Central memory CD8-positive, alpha-beta T cell (primary cell): ENCODE data around the gene MAGI1.

Experiments
- ATAC-seq: fragments of 150-1000 bp; cut with Tn5 transposase; replicated peaks from 2 replicates; pipeline ENCODE4 v1.10.0; 2022; ENCODE audit warnings: mild to moderate bottlenecking, moderate FRiP score, moderate number of reproducible peaks; ENCODE audit not compliant: poor library complexity, severe bottlenecking; ENCODE audit errors: extremely low read depth
- DNase-seq, 2 donors: peaks; one replicate each; pipeline ENCODE4 v3.0.0; 2021; ENCODE audit warnings: low spot score in 2 of 2
- H3K27ac Mint-ChIP-seq: one replicate; pipeline ENCODE4 v1.8.0; 2022; ENCODE audit warnings: low read depth, mild to moderate bottlenecking, moderate library complexity, mixed read lengths
- H3K27me3 Mint-ChIP-seq: one replicate; pipeline ENCODE4 v1.8.0; 2022; ENCODE audit warnings: mixed read lengths
- H3K36me3 Mint-ChIP-seq: one replicate; pipeline ENCODE4 v1.8.0; 2022; ENCODE audit warnings: mild to moderate bottlenecking, moderate library complexity, mixed read lengths; ENCODE audit not compliant: insufficient read depth
- H3K4me1 Mint-ChIP-seq: one replicate; pipeline ENCODE4 v1.8.0; 2022; ENCODE audit warnings: mixed read lengths
- H3K4me3 Mint-ChIP-seq: one replicate; pipeline ENCODE4 v1.8.0; 2022; ENCODE audit warnings: mild to moderate bottlenecking, moderate library complexity, mixed read lengths
- H3K9me3 Mint-ChIP-seq: one replicate; pipeline ENCODE4 v1.8.0; 2022; ENCODE audit warnings: mixed read lengths

The MAGI1 gene

DNA sequence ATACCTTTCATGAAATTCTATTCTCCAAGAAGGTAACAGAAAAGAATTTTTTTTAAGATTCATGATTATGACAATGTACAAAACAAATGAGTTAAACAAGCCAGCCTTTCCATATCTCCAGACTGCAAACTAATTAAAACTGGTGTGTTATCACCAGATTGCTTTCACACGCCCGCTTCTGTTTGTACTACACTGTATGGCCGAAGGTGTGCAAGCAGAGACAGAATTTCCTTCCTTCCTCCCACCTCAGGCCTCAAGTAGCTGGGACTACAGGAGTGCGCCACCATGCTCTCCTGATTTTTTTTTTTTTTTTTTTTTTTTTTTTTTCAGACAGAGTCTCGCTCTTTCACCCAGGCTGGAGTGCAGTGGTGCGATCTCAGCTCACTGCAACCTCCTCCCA, 400.4 kb downstream of the MAGI1 start:
- Mint-ChIP-seq H3K4me3 (no peak overlapping the region), H3K27ac (no peak overlapping the region), H3K9me3 (peaks cover 7% of the 10 kb centered on the region), H3K27me3 (no peaks in the 10 kb centered on the region), H3K36me3 (peaks cover 3% of the 10 kb centered on the region), H3K4me1 (no peaks in the 10 kb centered on the region)
- no peak for DNase-seq
- ATAC-seq: no peak

DNA sequence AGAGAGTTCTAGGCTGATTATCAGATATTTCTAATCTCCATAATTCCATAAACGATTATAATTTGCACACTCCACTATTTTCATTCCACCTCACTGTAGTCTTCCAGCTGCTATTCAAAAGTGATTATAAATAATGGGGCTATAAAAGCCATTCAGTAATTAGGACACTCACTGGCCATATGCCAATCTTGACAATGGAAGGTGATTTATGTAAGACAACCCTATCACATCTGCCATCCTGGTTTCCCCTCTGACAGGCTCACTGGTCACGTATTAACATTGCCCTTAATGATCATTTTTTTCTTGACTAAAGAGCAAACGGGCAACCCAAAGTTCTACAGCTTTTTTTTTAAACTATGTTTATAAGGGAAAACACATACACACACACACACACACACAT, 402.4 kb downstream of the MAGI1 start:
- DNase-seq: no peak
- no peak overlapping the region for H3K27ac Mint-ChIP-seq
- ATAC-seq: no peak

DNA sequence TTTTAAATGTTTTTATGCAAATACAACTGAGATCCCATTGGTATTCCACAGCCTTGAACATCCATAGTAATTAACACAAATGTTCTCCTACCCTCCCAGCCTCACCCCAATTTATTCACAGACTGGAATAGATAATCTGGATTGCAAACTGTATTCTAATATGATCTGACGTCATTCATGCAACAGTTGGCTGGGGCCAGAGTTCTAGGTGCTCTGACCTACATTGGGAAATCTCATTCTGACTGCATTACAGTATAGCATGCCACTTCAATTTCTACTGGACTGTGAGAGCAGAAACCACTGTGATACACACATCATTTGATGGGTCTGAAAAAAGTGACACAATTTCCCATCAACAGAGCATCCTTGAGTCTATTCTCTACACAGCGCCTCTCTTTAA, 403.1 kb downstream of the MAGI1 start:
- H3K9me3 Mint-ChIP-seq: peaks cover 11% of the 10 kb centered on the region
- H3K4me3 Mint-ChIP-seq: no peak overlapping the region
- no peak overlapping the region for H3K27ac Mint-ChIP-seq
- H3K36me3 Mint-ChIP-seq: peaks cover 3% of the 10 kb centered on the region
- H3K4me1 Mint-ChIP-seq: no peaks in the 10 kb centered on the region
- H3K27me3 Mint-ChIP-seq: no peaks in the 10 kb centered on the region
- DNase-seq (no peak), ATAC-seq (no peak)

More for the DNA sequence above, 402.4 kb downstream of the MAGI1 start:
- Mint-ChIP-seq H3K36me3 (peaks cover 3% of the 10 kb centered on the region), H3K4me1 (no peaks in the 10 kb centered on the region), H3K27me3 (no peaks in the 10 kb centered on the region), H3K9me3 (peaks cover 7% of the 10 kb centered on the region), H3K4me3 (no peak overlapping the region)

DNA sequence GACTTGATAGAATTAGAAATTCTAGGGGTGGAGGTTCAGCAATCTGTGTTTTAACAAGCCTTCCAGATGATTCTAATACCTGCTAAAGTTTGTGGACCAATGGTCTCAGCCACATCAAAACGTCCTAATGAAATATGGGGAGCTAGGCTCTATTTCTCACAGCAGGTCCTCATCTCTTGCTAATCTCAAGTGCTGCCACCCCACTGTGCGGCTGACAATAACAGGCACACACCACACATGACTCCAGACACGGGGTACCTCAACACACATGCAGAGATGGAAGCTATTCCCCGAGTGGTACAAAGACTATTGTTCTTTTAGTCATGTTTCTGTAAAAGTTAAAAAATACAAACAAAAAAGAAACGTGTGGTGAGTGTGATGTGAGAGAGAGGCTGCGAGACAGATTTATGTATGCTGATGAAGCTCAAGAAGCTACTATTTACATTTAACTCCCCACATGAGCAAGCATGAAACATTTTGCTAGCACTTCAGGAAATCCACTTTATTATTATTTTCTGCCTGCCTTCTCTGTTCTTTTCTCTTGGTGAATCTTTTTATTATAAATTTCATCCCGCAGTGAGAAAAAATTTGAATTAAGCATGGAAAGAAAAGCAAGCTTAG, 405.6 kb downstream of the MAGI1 start:
- Mint-ChIP-seq H3K27me3 (no peaks in the 10 kb centered on the region), H3K27ac (no peak overlapping the region), H3K9me3 (peaks cover 6% of the 10 kb centered on the region), H3K4me3 (no peak overlapping the region), H3K4me1 (no peaks in the 10 kb centered on the region), H3K36me3 (peaks cover 3% of the 10 kb centered on the region)
- no peak for DNase-seq
- no peak for ATAC-seq

DNA sequence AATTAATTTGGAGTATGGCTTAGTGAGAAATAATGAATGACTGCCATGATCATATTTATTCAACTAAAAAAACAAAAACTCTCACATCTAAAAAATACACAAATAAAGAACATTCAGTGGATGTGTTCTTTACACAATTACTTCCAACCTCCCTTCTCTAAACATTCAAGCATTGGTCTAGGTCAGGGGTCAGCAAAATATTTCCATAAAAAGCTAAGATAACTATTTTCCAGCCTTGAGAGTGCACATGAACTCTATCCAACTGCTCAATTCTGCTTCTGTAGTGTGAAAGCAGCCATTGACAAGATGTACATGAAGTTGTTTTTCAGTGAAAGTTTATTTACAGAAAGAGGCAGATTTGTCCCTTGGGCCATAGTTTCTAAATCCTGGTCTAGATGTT, 406.3 kb downstream of the MAGI1 start:
- H3K36me3 Mint-ChIP-seq: peaks cover 3% of the 10 kb centered on the region
- ATAC-seq (no peak), DNase-seq (no peak)
- H3K4me3 Mint-ChIP-seq: no peak overlapping the region
- H3K4me1 Mint-ChIP-seq: no peaks in the 10 kb centered on the region
- H3K9me3 Mint-ChIP-seq: peaks cover 6% of the 10 kb centered on the region
- H3K27ac Mint-ChIP-seq: no peak overlapping the region
- H3K27me3 Mint-ChIP-seq: no peaks in the 10 kb centered on the region

DNA sequence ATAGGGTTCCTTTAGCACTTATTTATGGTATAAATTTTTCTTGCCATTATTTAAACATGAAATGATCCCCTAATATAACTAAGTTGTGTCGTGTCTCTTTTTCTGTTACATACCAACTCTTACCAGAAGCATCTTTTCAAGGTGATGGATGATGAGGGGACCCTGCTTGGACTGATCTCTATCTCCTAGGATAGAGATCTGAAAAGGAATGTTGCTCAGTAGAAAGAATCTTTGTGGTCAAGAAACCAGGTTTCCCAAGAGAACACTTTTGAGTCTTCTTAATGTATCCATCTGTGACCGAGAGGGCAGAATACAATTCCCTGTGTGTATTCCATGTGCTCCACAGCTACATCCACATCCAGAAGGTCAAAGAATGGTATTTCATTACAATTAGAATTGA, 409.7 kb downstream of the MAGI1 start:
- Mint-ChIP-seq H3K27ac (no peak overlapping the region), H3K36me3 (peaks cover 2% of the 10 kb centered on the region), H3K4me3 (no peak overlapping the region), H3K9me3 (peaks cover 6% of the 10 kb centered on the region), H3K27me3 (no peaks in the 10 kb centered on the region), H3K4me1 (no peaks in the 10 kb centered on the region)
- ATAC-seq (no peak), DNase-seq (no peak)

- Mint-ChIP-seq H3K36me3 (no peaks in the 10 kb centered on the region), H3K9me3 (peaks cover 6% of the 10 kb centered on the region), H3K27ac (no peak overlapping the region), H3K4me1 (no peaks in the 10 kb centered on the region), H3K27me3 (no peaks in the 10 kb centered on the region), H3K4me3 (no peak overlapping the region)
- DNase-seq (no peak), ATAC-seq (no peak)
Measured at GRCh38 chr3:65627062-65627461, 411.7 kb downstream of the MAGI1 start.

DNA sequence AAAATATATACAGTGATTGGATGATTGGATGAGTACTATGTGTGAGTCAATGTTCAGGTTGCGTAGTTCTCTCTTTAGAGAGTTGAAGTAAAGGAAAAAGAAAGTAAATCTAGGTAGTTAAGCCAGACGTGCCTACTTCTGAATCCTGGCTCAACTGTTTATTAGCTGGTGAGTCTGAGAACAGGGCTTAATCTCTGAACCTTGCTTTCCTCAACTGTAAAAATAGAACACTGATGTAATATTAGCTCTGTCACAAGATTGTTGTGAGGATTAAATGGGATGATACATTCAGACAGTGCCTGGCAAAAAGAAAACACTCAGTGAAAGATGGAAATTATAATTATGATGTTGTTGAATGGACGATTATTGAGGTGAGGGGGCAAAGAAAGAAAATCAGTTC, 413.4 kb downstream of the MAGI1 start:
- DNase-seq (no peak), ATAC-seq (no peak)
- Mint-ChIP-seq H3K9me3 (no peaks in the 10 kb centered on the region), H3K4me1 (no peaks in the 10 kb centered on the region), H3K4me3 (no peak overlapping the region), H3K27me3 (no peaks in the 10 kb centered on the region), H3K36me3 (no peaks in the 10 kb centered on the region), H3K27ac (no peak overlapping the region)

- ATAC-seq (no peak), DNase-seq (no peak)
- H3K27me3 Mint-ChIP-seq: no peaks in the 10 kb centered on the region
- H3K4me3 Mint-ChIP-seq: no peak overlapping the region
- H3K9me3 Mint-ChIP-seq: no peaks in the 10 kb centered on the region
- H3K27ac Mint-ChIP-seq: no peak overlapping the region
- no peaks in the 10 kb centered on the region for H3K4me1 Mint-ChIP-seq
- no peaks in the 10 kb centered on the region for H3K36me3 Mint-ChIP-seq
Measured at GRCh38 chr3:65623362-65623761, 415.4 kb downstream of the MAGI1 start.

- H3K27me3 Mint-ChIP-seq: no peaks in the 10 kb centered on the region
- H3K36me3 Mint-ChIP-seq: no peaks in the 10 kb centered on the region
- H3K4me1 Mint-ChIP-seq: no peaks in the 10 kb centered on the region
- H3K9me3 Mint-ChIP-seq: peaks cover 4% of the 10 kb centered on the region
- no peak for ATAC-seq
- no peak for DNase-seq
- no peak overlapping the region for H3K4me3 Mint-ChIP-seq
- H3K27ac Mint-ChIP-seq: no peak overlapping the region
Measured at GRCh38 chr3:65619888-65620287, 418.8 kb downstream of the MAGI1 start.

DNA sequence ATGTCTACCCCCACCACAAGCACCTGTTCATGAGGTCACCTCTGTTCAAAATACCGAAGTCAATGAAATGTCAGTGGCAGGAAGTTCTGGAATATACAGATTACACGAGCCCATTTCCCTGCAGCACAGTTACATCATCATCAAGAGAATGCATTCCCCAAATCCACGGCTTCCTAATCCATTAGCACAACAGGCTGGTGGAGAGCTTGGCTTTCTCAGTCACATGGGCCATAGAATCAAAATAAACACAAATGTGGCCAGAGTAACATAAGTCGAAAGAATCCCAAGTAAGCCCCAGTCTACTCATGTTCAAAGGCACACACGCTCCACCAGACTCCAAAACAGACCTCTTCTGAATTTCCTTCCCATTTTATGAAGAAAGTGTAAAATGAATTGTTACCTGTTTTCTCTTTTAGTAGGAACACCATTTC, 419.3 kb downstream of the MAGI1 start:
- Mint-ChIP-seq H3K27ac (no peak overlapping the region), H3K27me3 (no peaks in the 10 kb centered on the region), H3K9me3 (peaks cover 4% of the 10 kb centered on the region), H3K36me3 (no peaks in the 10 kb centered on the region), H3K4me3 (no peak overlapping the region), H3K4me1 (no peaks in the 10 kb centered on the region)
- no peak for DNase-seq
- ATAC-seq: no peak

DNA sequence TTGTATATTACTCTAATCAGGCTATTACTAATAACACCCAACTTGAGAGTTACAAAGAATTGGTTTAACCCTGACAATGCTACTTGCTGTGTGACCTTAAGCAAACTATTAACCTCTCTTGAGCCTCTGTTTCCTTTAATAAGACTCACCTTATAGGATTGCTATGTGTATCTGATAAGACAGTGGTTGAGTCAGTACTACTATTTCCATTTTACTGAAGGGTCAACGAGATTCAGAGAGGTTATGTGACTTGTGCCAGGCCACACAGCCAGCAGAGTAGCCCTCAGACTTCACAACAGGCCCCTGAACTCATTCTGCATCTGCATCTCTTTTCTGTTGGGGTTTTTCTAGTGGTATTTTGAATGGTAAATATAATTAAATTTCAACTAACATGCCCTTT, 420.1 kb downstream of the MAGI1 start:
- peaks cover 4% of the 10 kb centered on the region for H3K9me3 Mint-ChIP-seq
- H3K27ac Mint-ChIP-seq: no peak overlapping the region
- H3K36me3 Mint-ChIP-seq: no peaks in the 10 kb centered on the region
- no peak for ATAC-seq
- H3K27me3 Mint-ChIP-seq: no peaks in the 10 kb centered on the region
- H3K4me1 Mint-ChIP-seq: no peaks in the 10 kb centered on the region
- H3K4me3 Mint-ChIP-seq: no peak overlapping the region
- no peak for DNase-seq

- DNase-seq: no peak
- Mint-ChIP-seq H3K4me1 (no peaks in the 10 kb centered on the region), H3K4me3 (no peak overlapping the region), H3K9me3 (peaks cover 4% of the 10 kb centered on the region), H3K36me3 (no peaks in the 10 kb centered on the region), H3K27ac (no peak overlapping the region), H3K27me3 (no peaks in the 10 kb centered on the region)
- no peak for ATAC-seq
Measured at GRCh38 chr3:65617787-65618186, 420.9 kb downstream of the MAGI1 start.

GRCh38 chr3:65617209-65617608, 421.5 kb downstream of the MAGI1 start:
- Mint-ChIP-seq H3K27ac (no peak overlapping the region), H3K4me1 (no peaks in the 10 kb centered on the region), H3K27me3 (no peaks in the 10 kb centered on the region), H3K4me3 (no peak overlapping the region), H3K36me3 (no peaks in the 10 kb centered on the region), H3K9me3 (peaks cover 4% of the 10 kb centered on the region)
- no peak for DNase-seq
- ATAC-seq: no peak
